Measurements from ENCODE around the gene ANXA1.

ANXA1 gene

DNA sequence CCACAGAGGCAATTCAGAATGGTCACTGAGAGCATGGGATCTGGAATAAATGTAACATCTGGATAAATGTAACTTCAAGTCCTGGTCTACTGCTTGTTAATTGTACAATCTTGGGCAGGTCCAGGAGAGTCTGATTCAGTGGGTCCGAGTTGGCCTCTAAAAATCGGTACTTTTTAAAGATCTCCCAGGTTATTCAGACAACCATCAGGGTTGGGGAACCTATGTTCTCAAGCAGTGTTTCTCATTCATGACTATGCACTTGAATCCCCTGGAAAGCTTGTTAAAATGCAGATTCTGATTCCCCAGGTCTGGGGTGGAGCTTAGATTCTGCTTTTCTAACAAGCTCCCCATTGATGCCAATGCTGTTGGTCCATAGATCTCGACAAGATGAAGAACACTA, 14.8 kb downstream of the ANXA1 start:
- TF ChIP-seq CTCF (conservative IDR thresholded peaks at IDR 0.05; ENCODE audit: low read length): no peak
- no peak overlapping the region for H3K4me3 ChIP-seq (ENCODE audit: low read length)
- DNase-seq (ENCODE audit: low read depth): no peak

GRCh38 chr9:73167614-73168013, 15.9 kb downstream of the ANXA1 start:
- DNase-seq (ENCODE audit: low read depth): no peak
- H3K4me3 ChIP-seq (ENCODE audit: low read length): no peak overlapping the region
- no peak for TF ChIP-seq CTCF (conservative IDR thresholded peaks at IDR 0.05; ENCODE audit: low read length)

GRCh38 chr9:73168298-73168934, 16.8 kb downstream of the ANXA1 start:
- TF ChIP-seq CTCF (conservative IDR thresholded peaks at IDR 0.05; ENCODE audit: low read length): no peak
- DNase-seq (ENCODE audit: low read depth): no peak
- no peak overlapping the region for H3K4me3 ChIP-seq (ENCODE audit: low read length)

GRCh38 chr9:73170185-73170957, 18.7 kb downstream of the ANXA1 start:
- H3K4me3 ChIP-seq (ENCODE audit: low read length): no peak overlapping the region
- TF ChIP-seq CTCF (conservative IDR thresholded peaks at IDR 0.05; ENCODE audit: low read length): no peak
- DNase-seq (ENCODE audit: low read depth): no peak

DNA sequence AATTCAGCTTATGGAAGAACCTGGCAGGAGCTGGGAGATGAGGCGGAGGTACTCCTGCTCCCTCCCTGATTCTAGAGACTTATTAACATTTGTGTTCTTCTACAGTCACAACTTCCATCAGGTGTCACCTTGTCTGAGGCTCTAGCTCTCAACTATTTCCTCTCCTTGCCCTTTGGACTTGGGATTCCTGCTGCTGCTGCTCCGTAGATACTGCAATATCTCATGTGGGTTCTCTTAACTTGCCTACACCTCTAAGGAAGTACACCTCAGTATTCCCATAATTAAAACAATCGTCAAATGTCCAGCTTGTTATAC, 21.2 kb downstream of the ANXA1 start:
- no peak for DNase-seq (ENCODE audit: low read depth)
- no peak for TF ChIP-seq CTCF (conservative IDR thresholded peaks at IDR 0.05; ENCODE audit: low read length)
- H3K4me3 ChIP-seq (ENCODE audit: low read length): no peak overlapping the region

DNA sequence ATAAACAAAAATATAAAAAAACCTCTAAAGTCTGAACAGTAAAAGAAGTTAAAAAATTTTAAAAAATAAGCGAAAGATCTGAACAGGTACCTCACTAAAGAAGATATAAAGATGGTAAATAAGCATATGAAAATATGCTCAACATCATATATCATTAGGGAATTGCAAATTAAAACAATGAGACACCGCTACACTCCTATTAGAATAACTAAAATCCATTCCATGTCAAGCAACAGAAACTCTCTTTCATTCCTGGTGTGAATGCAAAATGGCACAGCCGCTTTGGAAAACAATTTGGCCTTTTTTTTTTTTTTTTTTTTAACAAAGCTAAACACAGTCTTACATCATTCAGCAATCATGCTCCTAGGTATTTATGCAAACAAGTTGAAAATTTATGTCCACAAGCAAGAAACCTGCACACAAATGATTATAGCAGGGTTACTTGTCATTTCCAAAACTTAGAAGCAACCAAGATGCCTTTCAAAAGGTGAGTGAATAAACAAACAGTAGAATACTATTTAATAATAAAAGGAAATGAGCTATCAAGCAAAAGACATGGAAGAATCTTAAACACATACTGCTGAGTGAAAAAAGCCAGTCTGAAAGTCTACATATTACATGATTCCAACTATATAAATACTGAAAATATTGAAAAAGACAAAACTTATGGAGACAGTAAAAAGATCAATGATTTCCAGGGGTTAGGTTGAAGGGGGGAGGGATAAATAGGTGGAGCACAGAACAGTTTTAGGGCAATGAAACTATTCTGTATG, 22.1 kb downstream of the ANXA1 start:
- no peak for TF ChIP-seq CTCF (conservative IDR thresholded peaks at IDR 0.05; ENCODE audit: low read length)
- no peak overlapping the region for H3K4me3 ChIP-seq (ENCODE audit: low read length)
- DNase-seq (ENCODE audit: low read depth): no peak
